MCF 10A (cell line): ENCODE results near the gene PPT2. TPM values are rescaled to one million over a fixed set of nuclear protein-coding genes. Genes with fewer than 3 reads are reported as not detected.
A peak's percentile ranks its signal among the peaks of the same experiment; 100 is the strongest.

Experiments used
- BruUV-seq: library from RNA; stranded (reverse); fragments of 400-500 nt; replicated peaks from 2 replicates; lab custom pipeline; 2021; lab: Mats Ljungman, UMichigan
- CTCF ChIA-PET: fragments of 300-600 bp; sonication (Branson Sonifier 250); formaldehyde crosslinking; extraction: SDS; loops from one replicate; lab custom pipeline; 2021; ENCODE audit warnings: antibody characterized with exemption, inconsistent platforms; lab: Yijun Ruan, JAX
- POLR2A ChIA-PET: fragments of 300-600, 350-650 bp; sonication (Branson Sonifier 250); formaldehyde crosslinking; extraction: SDS; loops from one replicate; lab custom pipeline; 2020; ENCODE audit warnings: antibody characterized with exemption, inconsistent platforms; lab: Yijun Ruan, JAX
- DNase-seq: peaks from one replicate; pipeline ENCODE4 v3.0.0-alpha.2; 2018; ENCODE audit not compliant: unreplicated experiment
- H3K27ac Mint-ChIP-seq: one replicate; pipeline ENCODE4 v1.8.0; 2022; ENCODE audit warnings: mild to moderate bottlenecking, low read depth, mixed read lengths; ENCODE audit not compliant: unreplicated experiment
- H3K27me3 Mint-ChIP-seq: one replicate; pipeline ENCODE4 v1.8.0; 2022; ENCODE audit warnings: mixed read lengths; ENCODE audit not compliant: insufficient read depth, unreplicated experiment
- H3K36me3 Mint-ChIP-seq: one replicate; pipeline ENCODE4 v1.8.0; 2022; ENCODE audit warnings: mild to moderate bottlenecking, moderate library complexity, mixed read lengths; ENCODE audit not compliant: insufficient read depth, unreplicated experiment
- H3K4me1 Mint-ChIP-seq: one replicate; pipeline ENCODE4 v1.8.0; 2022; ENCODE audit warnings: mixed read lengths; ENCODE audit not compliant: insufficient read depth, unreplicated experiment
- H3K4me3 Mint-ChIP-seq: one replicate; pipeline ENCODE4 v1.8.0; 2022; ENCODE audit warnings: mild to moderate bottlenecking, moderate library complexity, mixed read lengths; ENCODE audit not compliant: unreplicated experiment
- H3K9me3 Mint-ChIP-seq: one replicate; pipeline ENCODE4 v1.8.0; 2022; ENCODE audit warnings: mixed read lengths; ENCODE audit not compliant: unreplicated experiment
- CTCF ChIP-seq: fragments of 200-600 bp; IDR thresholded peaks from one replicate; pipeline ENCODE4 v1.8.0; 2022; ENCODE audit warnings: antibody characterized with exemption, mild to moderate bottlenecking; ENCODE audit not compliant: unreplicated experiment
- intact Hi-C: fragments of 100-400 bp; cut with micrococcal nuclease; formaldehyde crosslinking; loops from 2 replicates; pipeline ENCODE4 v1.14.1; 2022
- total RNA-seq: library from RNA; stranded (reverse); gene quantifications from 2 replicates; pipeline ENCODE4 v1.2.3, GENCODE V29; 2022

The PPT2 gene
- total RNA-seq, 1 experiment from 2014 or later: 3.7 TPM

- BruUV-seq: TSS peak; percentile 93
- Mint-ChIP-seq H3K27ac (peak overlapping the region; percentile 98), H3K4me3 (peak overlapping the region; percentile 93), H3K27me3 (no peaks in the 10 kb centered on the region), H3K9me3 (no peaks in the 10 kb centered on the region), H3K4me1 (peaks cover 12% of the 10 kb centered on the region), H3K36me3 (no peaks in the 10 kb centered on the region)
- ChIA-PET POLR2A (interaction anchor here (0.5 to 5.9 kb wide), 38 partner anchors 8 to 1234 kb away, joined by 3 to 112 read pairs (median 4); partner anchors contain the start of genes AGPAT1, ATF6B, BAG6 and BRD2), CTCF (interaction anchor here (0.6 to 1.3 kb wide), 7 partner anchors 16 to 659 kb away, joined by 3 to 5 read pairs (median 4); partner anchors contain the start of genes AGPAT1, ATF6B, PSMB9 and TAP1)
- intact Hi-C loops: loop anchor here (1.0 kb wide), 2 partner anchors 17 to 76 kb away; partner anchors contain the start of gene RNF5
- peak; percentile 43 for TF ChIP-seq CTCF
- peak; percentile 58 for DNase-seq
These were observed 41.1 kb downstream of the PPT2 start for GRCh38 chr6:32194825-32195651.

- TF ChIP-seq CTCF: no peak
- CTCF ChIA-PET: interaction anchor here (0.6 to 1.3 kb wide), 10 partner anchors 16 to 834 kb away, joined by 3 to 5 read pairs (median 4); partner anchors contain the start of genes AGPAT1, PSMB9 and TAP1
- no peaks in the 10 kb centered on the region for H3K9me3 Mint-ChIP-seq
- peak overlapping the region; percentile 98 for H3K27ac Mint-ChIP-seq
- intact Hi-C loops: loop anchor here (1.0 kb wide), 2 partner anchors 17 to 76 kb away; partner anchors contain the start of gene RNF5
- no TSS peak for BruUV-seq
- no peaks in the 10 kb centered on the region for H3K36me3 Mint-ChIP-seq
- POLR2A ChIA-PET: interaction anchor here (0.5 to 5.9 kb wide), 38 partner anchors 8 to 1235 kb away, joined by 3 to 112 read pairs (median 4); partner anchors contain the start of genes AGPAT1, ATF6B, BAG6 and BRD2
- no peaks in the 10 kb centered on the region for H3K27me3 Mint-ChIP-seq
- peaks cover 12% of the 10 kb centered on the region for H3K4me1 Mint-ChIP-seq
- H3K4me3 Mint-ChIP-seq: peak overlapping the region; percentile 93
- peak; percentile 99 for DNase-seq
These were observed 41.6 kb downstream of the PPT2 start for GRCh38 chr6:32195652-32195901.

GRCh38 chr6:32195902-32196681 lies 42.2 kb downstream of the PPT2 start:
- no peak for TF ChIP-seq CTCF
- Mint-ChIP-seq H3K27me3 (no peaks in the 10 kb centered on the region), H3K9me3 (no peaks in the 10 kb centered on the region), H3K36me3 (no peaks in the 10 kb centered on the region), H3K4me3 (peak overlapping the region; percentile 93), H3K27ac (peak overlapping the region; percentile 98), H3K4me1 (peaks cover 12% of the 10 kb centered on the region)
- intact Hi-C loops: loop anchor here (1.0 kb wide), 2 partner anchors 18 to 77 kb away; partner anchors contain the start of gene RNF5
- CTCF ChIA-PET: interaction anchor here (0.6 to 1.3 kb wide), 10 partner anchors 17 to 834 kb away, joined by 3 to 5 read pairs (median 4); partner anchors contain the start of genes AGPAT1, PSMB9 and TAP1
- POLR2A ChIA-PET: interaction anchor here (0.5 to 5.9 kb wide), 38 partner anchors 8 to 1235 kb away, joined by 3 to 112 read pairs (median 4); partner anchors contain the start of genes AGPAT1, ATF6B, BAG6 and BRD2
- TSS peak; percentile 91 for BruUV-seq
- peak; percentile 41 for DNase-seq
